ENCODE measurements around the gene VPS8.
"Not testable (repeated sequence)": the region's sequence is repeated elsewhere in the genome, so short reads cannot be mapped to it uniquely, and the experiment has no call there.

VPS8 gene

DNA sequence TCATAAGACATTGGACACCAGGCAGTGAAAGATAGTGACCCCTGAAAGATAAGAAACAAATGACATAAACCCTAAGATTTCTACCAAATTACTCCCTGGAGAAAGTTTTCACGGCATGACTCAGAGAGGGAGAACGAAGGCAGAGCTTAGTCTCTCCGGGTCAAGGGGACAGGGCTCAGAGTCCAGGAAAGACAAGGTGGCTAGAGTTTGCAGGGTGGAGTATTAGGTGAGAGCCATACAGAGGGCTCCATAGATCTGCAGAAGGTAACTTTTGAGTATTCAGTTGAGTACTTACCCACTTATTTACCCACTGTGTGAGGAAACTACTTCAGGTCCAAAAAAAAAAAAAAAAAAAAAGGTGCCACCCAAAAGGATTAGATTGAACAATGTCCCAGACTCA, 197.7 kb downstream of the VPS8 start:
- CTCF ChIA-PET: interaction anchor here (0.7 kb wide), 1 partner anchor 220 kb away, joined by 3 read pairs; no protein-coding TSS in a partner anchor
- H3K36me3 ChIP-seq (ENCODE audit: control insufficient read depth in 2 of 2, insufficient read depth in 1 of 2, low read length in 2 of 2): no peaks in the 10 kb centered on the region
- no peaks in the 10 kb centered on the region for H3K9me3 ChIP-seq (ENCODE audit: control insufficient read depth, insufficient read depth, low read depth, low read length)

GRCh38 chr3:185017584-185017983, 205.6 kb downstream of the VPS8 start:
- H3K9me3 ChIP-seq (ENCODE audit: control insufficient read depth, insufficient read depth, low read depth, low read length); H3K36me3 ChIP-seq (ENCODE audit: control insufficient read depth in 2 of 2, insufficient read depth in 1 of 2, low read length in 2 of 2); CTCF ChIA-PET; H3K4me3 ChIP-seq (ENCODE audit: low read depth, low read length); H3K4me1 ChIP-seq (ENCODE audit: control insufficient read depth, insufficient read depth, low read length); H3K27ac ChIP-seq (ENCODE audit: extremely low read depth, low read depth, low read length); POLR2A ChIA-PET: not testable (repeated sequence)

More for the DNA sequence above, 197.7 kb downstream of the VPS8 start:
- no peak for TF ChIP-seq HIC1 (tag by site-specific recombination; IDR thresholded peaks at IDR 0.05)
- no peak for TF ChIP-seq ZBTB48 (tag by site-specific recombination; IDR thresholded peaks at IDR 0.05)
- TF ChIP-seq KLF9 (tag by site-specific recombination; IDR thresholded peaks at IDR 0.05; ENCODE audit: low read depth): no peak
- Histone ChIP-seq H3K4me3 (ENCODE audit: low read depth, low read length) (no peak overlapping the region), H3K4me1 (ENCODE audit: control insufficient read depth, insufficient read depth, low read length) (no peaks in the 10 kb centered on the region), H3K27ac (ENCODE audit: extremely low read depth, low read depth, low read length) (no peak overlapping the region)
- POLR2A ChIA-PET: no interaction called here

DNA sequence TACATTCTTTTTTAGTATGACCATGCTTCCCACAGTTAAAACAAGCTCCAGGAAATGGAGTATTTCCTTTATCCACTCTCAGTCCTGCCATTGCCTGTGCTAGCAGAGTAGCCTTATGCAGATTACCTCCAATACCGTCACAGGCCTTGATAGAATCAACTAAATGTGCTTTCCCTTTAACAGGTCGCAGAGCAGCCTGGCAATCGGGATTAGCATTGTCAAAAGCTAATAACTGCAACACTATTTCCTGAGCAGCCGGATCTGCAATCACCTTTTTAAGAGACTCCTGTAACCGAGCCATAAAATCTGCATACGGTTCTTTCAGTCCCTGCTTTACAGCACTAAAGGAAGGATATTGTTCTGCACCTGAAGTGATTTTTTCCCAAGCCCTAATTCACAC, 206.0 kb downstream of the VPS8 start:
- H3K4me3 ChIP-seq (ENCODE audit: low read depth, low read length); H3K4me1 ChIP-seq (ENCODE audit: control insufficient read depth, insufficient read depth, low read length); CTCF ChIA-PET; POLR2A ChIA-PET; H3K9me3 ChIP-seq (ENCODE audit: control insufficient read depth, insufficient read depth, low read depth, low read length); H3K36me3 ChIP-seq (ENCODE audit: control insufficient read depth in 2 of 2, insufficient read depth in 1 of 2, low read length in 2 of 2); H3K27ac ChIP-seq (ENCODE audit: extremely low read depth, low read depth, low read length): not testable (repeated sequence)

DNA sequence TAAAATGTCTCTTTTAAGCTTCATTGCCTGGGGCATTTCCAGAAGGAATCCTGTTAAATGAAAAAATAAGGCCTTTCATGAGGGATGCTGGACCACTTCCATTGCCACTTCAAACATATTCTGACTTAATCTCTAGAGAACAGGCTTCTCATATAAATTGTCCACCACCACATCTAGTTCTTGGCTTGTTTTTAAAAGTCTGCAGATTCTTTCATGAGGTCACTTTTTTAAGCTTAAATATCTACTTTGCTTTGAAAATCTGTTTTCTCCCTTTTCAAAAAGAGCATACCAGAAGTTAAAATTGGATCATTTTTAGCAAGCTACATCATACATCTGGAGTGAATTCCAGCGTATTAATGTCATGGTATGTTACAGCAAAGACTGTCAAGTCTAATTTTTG, 209.3 kb downstream of the VPS8 start:
- Histone ChIP-seq H3K9me3 (ENCODE audit: control insufficient read depth, insufficient read depth, low read depth, low read length) (no peaks in the 10 kb centered on the region), H3K4me3 (ENCODE audit: low read depth, low read length) (no peak overlapping the region), H3K4me1 (ENCODE audit: control insufficient read depth, insufficient read depth, low read length) (no peaks in the 10 kb centered on the region), H3K36me3 (ENCODE audit: control insufficient read depth in 2 of 2, insufficient read depth in 1 of 2, low read length in 2 of 2) (peaks cover 0 to 5% of the 10 kb centered on the region in 2 experiments; a peak in 1 of 3 replicates), H3K27ac (ENCODE audit: extremely low read depth, low read depth, low read length) (no peak overlapping the region)
- ChIA-PET CTCF (interaction anchor here (0.7 kb wide), 1 partner anchor 13 kb away, joined by 5 read pairs; no protein-coding TSS in a partner anchor), POLR2A (no interaction called here)
- TF ChIP-seq ZNF529 (tag by site-specific recombination; IDR thresholded peaks at IDR 0.05; ENCODE audit: insufficient replicate concordance) (no peak), ZNF138 (tag by site-specific recombination; IDR thresholded peaks at IDR 0.05; ENCODE audit: borderline replicate concordance) (no peak), PRDM4 (tag by site-specific recombination; IDR thresholded peaks at IDR 0.05) (no peak), ZNF707 (tag by site-specific recombination; IDR thresholded peaks at IDR 0.05) (no peak), ZNF221 (tag by site-specific recombination; IDR thresholded peaks at IDR 0.05; ENCODE audit: borderline replicate concordance) (no peak), ZNF610 (tag by site-specific recombination; IDR thresholded peaks at IDR 0.05; ENCODE audit: borderline replicate concordance) (no peak), ZNF514 (tag by site-specific recombination; IDR thresholded peaks at IDR 0.05) (no peak), MEIS1 (CRISPR knock-in tag; IDR thresholded peaks at IDR 0.05; ENCODE audit: borderline replicate concordance) (no peak), ZNF747 (tag by site-specific recombination; IDR thresholded peaks at IDR 0.05) (no peak), ZBTB26 (tag by site-specific recombination; optimal IDR thresholded peaks at IDR 0.05) (no peak), ZNF518A (tag by site-specific recombination; conservative IDR thresholded peaks at IDR 0.05; ENCODE audit: low read depth) (no peak), ZNF530 (tag by site-specific recombination; IDR thresholded peaks at IDR 0.05; ENCODE audit: low read depth) (no peak), ZNF214 (tag by site-specific recombination; IDR thresholded peaks at IDR 0.05; ENCODE audit: borderline replicate concordance) (no peak), ZNF830 (tag by site-specific recombination; IDR thresholded peaks at IDR 0.05; ENCODE audit: low read depth) (no peak)

Data from HEK293 (cell line).